Neural cell (in vitro differentiated cells): ENCODE measurements around the gene DNAJC11. TPM values are rescaled to one million over a fixed set of nuclear protein-coding genes. Genes with fewer than 3 reads are reported as not detected.

ENCODE experiments used
- H2AFZ ChIP-seq: fragments of 200-600, 300-800 bp; sonication (generic), shearing (Covaris generic); 2 replicates; pipeline ENCODE4 v1.6.0; 2014; ENCODE audit warnings: low read depth, mild to moderate bottlenecking, antibody characterized with exemption, low read length, moderate library complexity
- H3F3A ChIP-seq: fragments of 200-600 bp; shearing (Covaris generic); 2 replicates; pipeline ENCODE4 v1.6.1; 2016; ENCODE audit warnings: mild to moderate bottlenecking, moderate library complexity, mixed read lengths, antibody characterized with exemption, low read length; ENCODE audit not compliant: insufficient read depth, poor library complexity, severe bottlenecking
- H3K27ac ChIP-seq: fragments of 200-600, 300-800 bp; sonication (generic), shearing (Covaris generic); 2 replicates; pipeline ENCODE4 v1.5.1; 2014; ENCODE audit warnings: mild to moderate bottlenecking, low read length, moderate library complexity
- H3K27me3 ChIP-seq: fragments of 300-800, 200-600 bp; sonication (generic), shearing (Covaris generic); 2 replicates; pipeline ENCODE4 v1.6.0; 2014; ENCODE audit warnings: mild to moderate bottlenecking, low read depth, low read length, moderate library complexity; ENCODE audit not compliant: insufficient read depth
- H3K36me3 ChIP-seq: fragments of 300-800, 200-600 bp; sonication (generic), shearing (Covaris generic); 2 replicates; pipeline ENCODE4 v1.5.1; 2014; ENCODE audit warnings: mild to moderate bottlenecking, antibody characterized with exemption, low read length, moderate library complexity; ENCODE audit not compliant: insufficient read depth
- H3K4me2 ChIP-seq: fragments of 300-800, 200-600 bp; sonication (generic), shearing (Covaris generic); 2 replicates; pipeline ENCODE4 v1.6.0; 2014; ENCODE audit warnings: mild to moderate bottlenecking, low read length
- H3K4me3 ChIP-seq: fragments of 300-800, 200-600 bp; sonication (generic), shearing (Covaris generic); 2 replicates; pipeline ENCODE4 v1.5.1; 2014; ENCODE audit warnings: mild to moderate bottlenecking, low read length, moderate library complexity
- H3K79me2 ChIP-seq: fragments of 200-600 bp; shearing (Covaris generic); replicated peaks from 2 replicates; pipeline ENCODE4 v1.6.0; 2014; ENCODE audit warnings: mild to moderate bottlenecking, low read length, moderate library complexity; ENCODE audit not compliant: insufficient read depth
- H3K9ac ChIP-seq: fragments of 300-800, 200-600 bp; sonication (generic), shearing (Covaris generic); 2 replicates; pipeline ENCODE4 v1.6.1; 2016; ENCODE audit warnings: mild to moderate bottlenecking, low read length, mixed read lengths
- H3K9me2 ChIP-seq: fragments of 200-600 bp; shearing (Covaris generic); 2 replicates; pipeline ENCODE4 v1.6.1; 2016; ENCODE audit warnings: mild to moderate bottlenecking, low read length, mixed read lengths; ENCODE audit not compliant: insufficient read depth
- H3K9me3 ChIP-seq: fragments of 200-600, 300-800 bp; sonication (generic), shearing (Covaris generic); 2 replicates; pipeline ENCODE4 v1.6.1; 2016; ENCODE audit warnings: mild to moderate bottlenecking, mixed run types, low read length, moderate library complexity, mixed read lengths
- H4K20me1 ChIP-seq: fragments of 200-600 bp; shearing (Covaris generic); 2 replicates; pipeline ENCODE4 v1.6.1; 2016; ENCODE audit warnings: mild to moderate bottlenecking, mixed run types; ENCODE audit not compliant: insufficient read depth
- CTCF ChIP-seq: fragments of 450-650 bp; IDR thresholded peaks from 2 replicates; pipeline ENCODE4 v1.5.1; 2014; ENCODE audit warnings: antibody characterized with exemption, mild to moderate bottlenecking, moderate library complexity; ENCODE audit not compliant: poor library complexity, severe bottlenecking
- EP300 ChIP-seq: fragments of 450-650 bp; conservative IDR thresholded peaks from 2 replicates; pipeline ENCODE4 v1.6.1; 2014; ENCODE audit warnings: antibody characterized with exemption, mild to moderate bottlenecking, moderate library complexity; ENCODE audit not compliant: poor library complexity, severe bottlenecking
- EZH2 ChIP-seq: fragments of 200-600, 300-800 bp; shearing (Covaris generic), sonication (generic); IDR thresholded peaks from 2 replicates; pipeline ENCODE4 v1.6.1; 2014; ENCODE audit warnings: antibody characterized with exemption, low read length, borderline replicate concordance, mild to moderate bottlenecking; ENCODE audit not compliant: insufficient read depth, poor library complexity, severe bottlenecking
- MXI1 ChIP-seq: fragments of 450-650 bp; conservative IDR thresholded peaks from 2 replicates; pipeline ENCODE4 v1.6.1; 2014; ENCODE audit warnings: antibody characterized with exemption, mild to moderate bottlenecking; ENCODE audit not compliant: poor library complexity, severe bottlenecking
- POLR2AphosphoS5 ChIP-seq: IDR thresholded peaks from 2 replicates; pipeline ENCODE4 v1.6.1; 2012
- RAD21 ChIP-seq: fragments of 450-650 bp; conservative IDR thresholded peaks from 2 replicates; pipeline ENCODE4 v1.6.1; 2014; ENCODE audit warnings: antibody characterized with exemption, mild to moderate bottlenecking, moderate library complexity
- REST ChIP-seq: IDR thresholded peaks from 2 replicates; pipeline ENCODE4 v1.6.1; 2012; ENCODE audit warnings: borderline replicate concordance
- SMC3 ChIP-seq: fragments of 450-650 bp; conservative IDR thresholded peaks from 2 replicates; pipeline ENCODE4 v1.6.1; 2014; ENCODE audit warnings: antibody characterized with exemption, mild to moderate bottlenecking, moderate library complexity; ENCODE audit not compliant: poor library complexity
- TAF1 ChIP-seq: IDR thresholded peaks from 2 replicates; pipeline ENCODE4 v1.6.1; 2012; ENCODE audit warnings: low read depth
- polyA plus RNA-seq: library from polyadenylated mRNA; depleted of rRNA; stranded (reverse); fragments of >200 nt; gene quantifications from 2 replicates; pipeline ENCODE4 v1.2.3, GENCODE V29; 2014

Gene DNAJC11
- polyA plus RNA-seq, 1 donor from 2014 or later, result 28.6 TPM

- Histone ChIP-seq H3K79me2 (no peaks in the 10 kb centered on the region), H3K4me3 (no peak overlapping the region), H3K27me3 (no peaks in the 10 kb centered on the region), H4K20me1 (no peaks in the 10 kb centered on the region), H3K27ac (no peak overlapping the region), H3K9me2 (no peaks in the 10 kb centered on the region), H3F3A (no peaks in the 10 kb centered on the region), H3K36me3 (no peaks in the 10 kb centered on the region), H3K9ac (no peak overlapping the region), H3K9me3 (no peaks in the 10 kb centered on the region), H2AFZ (no peak overlapping the region), H3K4me2 (no peak overlapping the region)
- TF ChIP-seq CTCF (no peak), EZH2 (no peak), EP300 (no peak), MXI1 (no peak)
These were observed 10.1 kb downstream of the DNAJC11 start for GRCh38 chr1:6691507-6691906.

- H3K79me2 ChIP-seq, result no peaks in the 10 kb centered on the region
These were observed 11.4 kb downstream of the DNAJC11 start for GRCh38 chr1:6690186-6690585.

More at GRCh38 chr1:6690186-6690585, 11.4 kb downstream of the DNAJC11 start:
- Histone ChIP-seq H3K9ac (no peak overlapping the region), H3K4me3 (no peak overlapping the region), H3F3A (no peaks in the 10 kb centered on the region), H3K9me2 (no peaks in the 10 kb centered on the region), H3K4me2 (no peak overlapping the region), H3K27ac (no peak overlapping the region), H2AFZ (no peak overlapping the region), H3K9me3 (no peaks in the 10 kb centered on the region), H3K36me3 (no peaks in the 10 kb centered on the region), H4K20me1 (no peaks in the 10 kb centered on the region), H3K27me3 (no peaks in the 10 kb centered on the region)
- TF ChIP-seq TAF1 (no peak), EZH2 (no peak), CTCF (no peak), REST (no peak), SMC3 (no peak), MXI1 (no peak), EP300 (no peak), POLR2AphosphoS5 (no peak), RAD21 (no peak)
